ENCODE data around the gene E2F6.

Gene E2F6

GRCh38 chr2:11481789-11482472, 16.0 kb upstream of the E2F6 start:
- H3K4me3 ChIP-seq (ENCODE audit: low read length), result no peak overlapping the region
- no peak for TF ChIP-seq ZNF274 (IDR thresholded peaks at IDR 0.05; ENCODE audit: low read depth, low read length)

- no peak for TF ChIP-seq ZNF274 (IDR thresholded peaks at IDR 0.05; ENCODE audit: low read depth, low read length)
- no peak overlapping the region for H3K4me3 ChIP-seq (ENCODE audit: low read length)
These were observed 15.4 kb upstream of the E2F6 start for GRCh38 chr2:11481426-11481788.

GRCh38 chr2:11480859-11481258, 14.9 kb upstream of the E2F6 start:
- no peak overlapping the region for H3K4me3 ChIP-seq (ENCODE audit: low read length)
- no peak for TF ChIP-seq ZNF274 (IDR thresholded peaks at IDR 0.05; ENCODE audit: low read depth, low read length)

- TF ChIP-seq ZNF274 (IDR thresholded peaks at IDR 0.05; ENCODE audit: low read depth, low read length), result no peak
- no peak overlapping the region for H3K4me3 ChIP-seq (ENCODE audit: low read length)
These were observed 14.4 kb upstream of the E2F6 start for GRCh38 chr2:11480406-11480805.

GRCh38 chr2:11478899-11479605, 13.1 kb upstream of the E2F6 start:
- no peak for TF ChIP-seq ZNF274 (IDR thresholded peaks at IDR 0.05; ENCODE audit: low read depth, low read length)
- no peak overlapping the region for H3K4me3 ChIP-seq (ENCODE audit: low read length)

GRCh38 chr2:11477994-11478393, 12.0 kb upstream of the E2F6 start:
- TF ChIP-seq ZNF274 (IDR thresholded peaks at IDR 0.05; ENCODE audit: low read depth, low read length), result no peak
- H3K4me3 ChIP-seq (ENCODE audit: low read length), result no peak overlapping the region

GRCh38 chr2:11473659-11474433, 7.9 kb upstream of the E2F6 start:
- no peak overlapping the region for H3K4me3 ChIP-seq (ENCODE audit: low read length)
- no peak for TF ChIP-seq ZNF274 (IDR thresholded peaks at IDR 0.05; ENCODE audit: low read depth, low read length)

- TF ChIP-seq ZNF274 (IDR thresholded peaks at IDR 0.05; ENCODE audit: low read depth, low read length), result no peak
- H3K4me3 ChIP-seq (ENCODE audit: low read length), result no peak overlapping the region
These were observed 1.8 kb upstream of the E2F6 start for GRCh38 chr2:11467749-11468148.

GRCh38 chr2:11467129-11467649, 1.2 kb upstream of the E2F6 start:
- no peak overlapping the region for H3K4me3 ChIP-seq (ENCODE audit: low read length)
- TF ChIP-seq ZNF274 (IDR thresholded peaks at IDR 0.05; ENCODE audit: low read depth, low read length), result no peak

GRCh38 chr2:11466307-11467128, 557 bp upstream of the E2F6 start:
- H3K4me3 ChIP-seq (ENCODE audit: low read length), result peak overlapping the region; percentile 69
- no peak for TF ChIP-seq ZNF274 (IDR thresholded peaks at IDR 0.05; ENCODE audit: low read depth, low read length)

- no peak for TF ChIP-seq ZNF274 (IDR thresholded peaks at IDR 0.05; ENCODE audit: low read depth, low read length)
- H3K4me3 ChIP-seq (ENCODE audit: low read length), result peak overlapping the region; percentile 69
These were observed 864 bp downstream of the E2F6 start for GRCh38 chr2:11465110-11465484.

- no peak for TF ChIP-seq ZNF274 (IDR thresholded peaks at IDR 0.05; ENCODE audit: low read depth, low read length)
- H3K4me3 ChIP-seq (ENCODE audit: low read length), result no peak overlapping the region
These were observed 6.1 kb downstream of the E2F6 start for GRCh38 chr2:11459816-11460215.

- TF ChIP-seq ZNF274 (IDR thresholded peaks at IDR 0.05; ENCODE audit: low read depth, low read length), result no peak
- no peak overlapping the region for H3K4me3 ChIP-seq (ENCODE audit: low read length)
These were observed 7.2 kb downstream of the E2F6 start for GRCh38 chr2:11458753-11459152.

- H3K4me3 ChIP-seq (ENCODE audit: low read length), result peak overlapping the region; percentile 30; the same call in 1 of the 2 replicates
- no peak for TF ChIP-seq ZNF274 (IDR thresholded peaks at IDR 0.05; ENCODE audit: low read depth, low read length)
These were observed 8.0 kb downstream of the E2F6 start for GRCh38 chr2:11457935-11458334.

Measured in GM08714 (cell line).